Upper lobe of left lung (tissue), 4 donors: ENCODE data around the gene BMPR1B.

Experiments
- CTCF ChIP-seq, 6 experiments: fragments of 450-650 bp in 4 of 6; fragments of 200-600 bp in 2 of 6; sonication (generic) in 2 of 6; IDR thresholded peaks; one replicate each; pipeline ENCODE4 v1.5.1; 2016 to 2019; ENCODE audit warnings: antibody characterized with exemption in 6 of 6
- EP300 ChIP-seq, 4 donors: sonication (generic); formaldehyde crosslinking; IDR thresholded peaks; one replicate each; pipeline ENCODE4 v1.5.1; 2017; ENCODE audit warnings: antibody characterized with exemption in 4 of 4, control low read depth in 2 of 4
- POLR2A ChIP-seq, 4 donors: fragments of 450-650 bp; IDR thresholded peaks; one replicate each; pipeline ENCODE4 v1.5.1; 2016 to 2017; ENCODE audit warnings: antibody characterized with exemption in 4 of 4, mild to moderate bottlenecking in 2 of 4
- POLR2AphosphoS5 ChIP-seq, 2 donors: sonication (generic); formaldehyde crosslinking; IDR thresholded peaks; one replicate each; pipeline ENCODE4 v1.5.1; 2017; ENCODE audit warnings: antibody characterized with exemption in 2 of 2

GRCh38 chr4:94819371-94820168 is 61.8 kb downstream of the BMPR1B start:
- TF ChIP-seq CTCF (IDR thresholded peaks at IDR 0.05) (no peak), POLR2A (IDR thresholded peaks at IDR 0.05) (no peak), EP300 (IDR thresholded peaks at IDR 0.05) (no peak), POLR2AphosphoS5 (IDR thresholded peaks at IDR 0.05) (no peak)
